GM18873 (cell line): ENCODE results near the gene CHRNE.
"Not testable (repeated sequence)": the region's sequence is repeated elsewhere in the genome, so short reads cannot be mapped to it uniquely, and the experiment has no call there.

ENCODE experiments used
- ATAC-seq: cut with Tn5 transposase; IDR thresholded peaks from one replicate; pipeline ENCODE4 v1.9.1; 2021; ENCODE audit warnings: mild to moderate bottlenecking, moderate library complexity, moderate number of reproducible peaks; ENCODE audit not compliant: unreplicated experiment, low FRiP score

The CHRNE gene

GRCh38 chr17:4892499-4893221 is 10.2 kb downstream of the CHRNE start:
- ATAC-seq = no peak

GRCh38 chr17:4891411-4892410 is 11.2 kb downstream of the CHRNE start:
- ATAC-seq = no peak

DNA sequence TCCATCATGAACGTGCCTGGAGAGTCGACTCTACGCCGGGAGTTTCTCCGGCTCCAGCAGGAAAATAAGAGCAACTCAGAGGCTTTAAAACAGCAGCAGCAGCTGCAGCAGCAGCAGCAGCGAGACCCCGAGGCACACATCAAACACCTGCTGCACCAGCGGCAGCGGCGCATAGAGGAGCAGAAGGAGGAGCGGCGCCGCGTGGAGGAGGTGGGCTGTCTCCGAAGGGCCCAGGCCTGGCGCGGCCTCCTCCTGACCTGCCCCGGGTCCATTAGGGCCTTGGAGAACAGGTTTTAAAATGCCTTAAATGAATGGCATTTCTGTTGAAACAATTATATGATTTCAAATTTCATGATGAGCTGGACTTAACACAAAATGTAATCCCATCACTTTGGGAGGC is 15.3 kb downstream of the CHRNE start:
- ATAC-seq = no peak

DNA sequence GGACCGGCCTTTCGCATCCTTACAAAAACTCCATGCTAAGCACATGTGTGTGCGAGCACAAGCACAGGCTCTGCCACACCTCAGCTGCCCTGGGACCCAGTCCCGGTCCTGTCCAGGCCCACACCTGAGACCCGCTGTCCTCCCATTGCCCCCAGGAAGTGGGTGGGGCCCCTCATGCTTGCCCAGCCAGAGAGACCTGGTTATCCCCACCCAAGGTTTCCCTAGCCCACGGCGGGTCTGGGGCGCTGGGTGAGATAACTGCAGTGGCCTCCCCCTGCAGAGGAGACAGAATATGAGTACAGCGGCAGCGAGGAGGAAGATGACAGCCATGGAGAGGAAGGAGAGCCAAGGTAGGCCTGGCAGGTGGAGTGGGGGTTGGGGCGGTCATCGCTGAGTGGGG is 16.1 kb downstream of the CHRNE start:
- ATAC-seq = no peak

DNA sequence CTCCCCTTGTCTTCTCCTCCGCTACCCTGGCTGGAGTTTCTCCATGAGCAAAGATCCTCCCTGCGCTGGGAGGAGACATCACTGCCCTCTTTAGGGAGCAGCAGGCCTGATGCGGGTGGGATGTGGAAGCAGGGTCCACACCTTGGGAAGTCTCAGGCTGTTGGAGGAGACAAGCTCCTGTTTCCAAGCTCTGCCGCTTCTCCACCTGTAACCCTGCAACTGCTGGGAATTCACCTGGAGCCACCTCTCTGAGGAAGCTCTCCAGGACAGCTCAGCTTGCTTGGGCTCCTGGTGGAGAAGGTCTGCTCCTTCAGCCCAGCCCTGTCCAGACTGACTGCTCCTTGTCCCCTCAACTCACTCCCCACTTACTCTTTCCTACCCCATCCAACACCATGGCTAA is 18.4 kb downstream of the CHRNE start:
- ATAC-seq = no peak

DNA sequence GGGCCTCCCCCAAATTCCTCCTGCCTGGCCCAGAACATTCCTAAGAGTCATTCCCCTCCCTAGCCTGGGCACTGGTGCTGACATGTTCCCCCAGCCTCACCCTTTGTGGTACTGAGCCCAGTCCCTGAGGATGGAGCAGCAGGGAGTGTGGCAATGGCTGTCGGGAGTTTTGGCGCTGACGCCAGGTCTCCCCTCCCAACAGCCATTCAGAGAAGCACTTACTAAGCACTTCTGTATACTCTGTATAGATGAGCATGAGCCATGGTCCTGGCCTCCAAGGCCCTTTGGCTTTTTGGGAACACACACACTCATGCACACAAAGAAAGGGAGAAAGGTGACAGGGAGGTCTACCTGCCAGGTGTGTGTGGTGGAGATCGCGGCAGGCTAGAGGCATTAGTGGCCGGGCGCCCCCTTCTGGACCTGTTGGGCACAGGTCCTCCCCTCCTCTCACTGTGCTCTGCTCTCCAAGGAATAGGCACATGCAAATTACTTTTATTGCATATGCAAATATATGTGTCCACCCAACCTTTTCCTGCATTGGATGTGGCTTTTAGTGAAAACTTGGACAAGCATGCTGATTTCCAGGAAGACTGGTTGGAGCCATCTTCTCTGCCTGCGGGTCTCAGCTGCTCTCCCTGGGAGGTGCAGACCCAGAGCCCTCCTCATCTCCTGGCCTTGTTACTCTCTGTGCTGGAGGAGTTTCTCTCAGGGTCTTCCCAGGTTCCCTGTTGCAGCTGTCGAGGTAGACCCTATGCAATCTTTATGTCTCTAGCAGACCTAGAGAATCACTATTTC is 20.9 kb downstream of the CHRNE start:
- ATAC-seq = no peak

GRCh38 chr17:4880857-4881256 is 22.0 kb downstream of the CHRNE start:
- ATAC-seq = no peak

DNA sequence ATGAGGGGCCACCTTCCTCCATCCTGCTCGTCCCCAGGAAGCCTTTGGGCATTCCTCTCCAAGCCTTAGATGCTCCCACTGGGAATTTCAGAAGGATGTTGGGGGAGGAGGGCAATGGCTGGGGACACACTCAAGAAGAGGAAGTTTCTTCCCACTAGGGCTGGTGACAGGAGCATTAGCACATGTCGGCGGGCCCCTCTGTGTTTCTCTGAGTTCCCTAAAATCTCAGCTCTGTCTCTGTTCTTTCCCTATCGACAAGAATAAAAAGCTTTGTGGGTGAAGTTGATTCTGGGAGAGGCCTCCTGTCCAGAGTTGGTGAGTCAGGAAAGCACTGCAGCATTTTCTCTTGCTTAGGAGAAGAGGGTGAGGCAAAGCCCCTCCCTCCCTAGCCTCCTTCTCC is 23.3 kb downstream of the CHRNE start:
- no peak for ATAC-seq

DNA sequence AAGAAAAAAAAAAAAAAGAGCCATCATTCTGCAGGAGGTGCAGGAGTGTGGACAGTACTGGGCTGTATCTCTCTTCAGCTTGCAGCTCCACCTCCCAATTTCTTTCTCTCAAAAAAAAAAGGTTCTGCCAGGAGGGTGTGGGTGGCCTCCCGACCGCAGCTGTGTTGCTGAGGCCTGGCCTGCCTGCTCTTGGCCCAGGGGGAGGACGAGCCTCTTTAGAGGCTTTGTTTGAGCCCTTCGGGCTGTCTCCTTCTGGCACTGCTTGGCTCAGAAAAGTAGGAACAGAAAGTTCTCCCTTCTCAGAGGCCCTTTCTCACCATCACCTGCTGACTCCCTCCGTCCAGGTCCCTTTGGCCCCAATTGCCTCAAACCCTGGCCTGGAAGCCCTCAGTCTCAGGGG is 25.8 kb downstream of the CHRNE start:
- no peak for ATAC-seq

GRCh38 chr17:4872786-4873185 is 30.1 kb downstream of the CHRNE start:
- no peak for ATAC-seq

- no peak for ATAC-seq
These were observed 32.0 kb downstream of the CHRNE start for GRCh38 chr17:4870855-4871254.

- not testable (repeated sequence) for ATAC-seq
These were observed 33.6 kb downstream of the CHRNE start for GRCh38 chr17:4869058-4869998.

- ATAC-seq = not testable (repeated sequence)
These were observed 35.4 kb downstream of the CHRNE start for GRCh38 chr17:4867535-4867934.

GRCh38 chr17:4863321-4863720 is 39.6 kb downstream of the CHRNE start:
- no peak for ATAC-seq

DNA sequence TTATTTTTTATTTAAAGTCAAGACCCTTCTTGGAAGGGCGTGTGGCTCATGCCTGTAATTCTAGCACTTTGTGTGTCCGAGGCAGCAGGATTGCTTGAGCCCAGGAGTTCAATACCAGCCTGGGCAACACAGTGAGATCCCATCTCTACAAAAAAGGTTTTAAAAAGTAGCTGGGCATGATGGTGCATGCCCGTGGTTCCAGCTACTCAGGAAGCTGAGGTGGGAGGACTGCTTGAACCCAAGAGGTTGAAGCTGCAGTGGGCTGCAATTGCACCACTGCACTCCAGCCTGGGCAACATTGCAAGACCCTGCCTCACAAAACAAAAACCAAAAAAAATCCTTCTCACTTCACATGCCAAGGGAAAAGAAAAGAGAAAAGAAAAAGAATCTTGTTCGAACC is 40.2 kb downstream of the CHRNE start:
- ATAC-seq = no peak

GRCh38 chr17:4861052-4861451 is 41.8 kb downstream of the CHRNE start:
- ATAC-seq = no peak

DNA sequence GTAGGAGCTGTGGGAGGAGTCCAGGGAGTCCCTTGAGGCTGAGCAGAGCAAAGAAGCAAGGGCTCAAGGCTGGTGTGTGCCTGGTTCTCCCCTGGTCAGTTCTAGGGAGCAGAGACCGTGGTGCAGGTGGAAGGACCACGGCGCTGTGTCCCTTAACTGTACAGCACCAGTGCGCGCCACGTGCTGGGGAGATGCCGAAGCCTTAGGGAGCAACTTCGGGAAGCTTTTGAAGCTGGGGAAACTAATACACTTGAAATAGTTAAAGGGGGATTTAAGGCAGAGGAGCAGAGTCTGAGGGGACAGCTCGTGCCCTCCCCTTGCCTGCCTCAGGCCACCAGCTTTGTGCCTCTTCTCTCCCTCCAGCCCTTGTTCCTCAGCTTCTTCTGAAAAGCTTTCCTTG is 42.2 kb downstream of the CHRNE start:
- no peak for ATAC-seq

DNA sequence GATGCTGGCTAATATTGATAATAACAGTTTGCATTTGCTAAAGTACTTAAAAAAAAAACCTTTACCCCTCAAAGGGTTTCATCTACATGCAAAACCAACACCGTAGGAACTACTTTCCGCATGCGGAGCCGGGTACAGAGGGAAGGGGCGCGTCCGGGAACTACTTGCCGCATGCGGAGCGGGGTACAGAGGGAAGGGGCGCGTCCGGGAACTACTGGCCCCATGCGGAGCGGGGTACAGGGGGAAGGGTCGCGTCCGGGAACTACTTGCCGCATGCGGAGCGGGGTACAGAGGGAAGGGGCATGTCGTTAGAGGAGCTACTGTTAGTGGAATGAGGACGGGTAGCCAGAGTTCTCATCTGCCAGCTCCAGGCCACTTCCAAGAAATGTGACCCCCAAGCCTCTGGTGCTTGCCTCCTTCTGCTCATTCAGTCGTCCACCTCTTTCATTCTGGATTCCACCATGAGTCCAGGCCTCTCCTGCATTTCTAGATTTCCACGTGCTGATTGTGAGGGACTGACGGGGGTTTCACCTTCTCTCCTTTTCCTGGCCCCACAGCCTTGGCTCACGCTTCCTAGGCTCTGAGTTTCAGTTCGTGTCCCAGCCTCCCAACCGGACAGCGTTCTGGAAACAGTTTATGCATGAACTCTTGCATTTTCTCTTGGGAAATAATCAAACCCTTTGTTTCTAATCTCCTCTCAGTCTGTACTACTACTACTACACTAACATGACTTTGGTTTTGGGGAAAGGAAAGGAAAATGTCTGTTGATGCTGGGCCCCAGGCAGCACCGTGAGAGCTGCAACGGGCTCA is 42.9 kb downstream of the CHRNE start:
- no peak for ATAC-seq

DNA sequence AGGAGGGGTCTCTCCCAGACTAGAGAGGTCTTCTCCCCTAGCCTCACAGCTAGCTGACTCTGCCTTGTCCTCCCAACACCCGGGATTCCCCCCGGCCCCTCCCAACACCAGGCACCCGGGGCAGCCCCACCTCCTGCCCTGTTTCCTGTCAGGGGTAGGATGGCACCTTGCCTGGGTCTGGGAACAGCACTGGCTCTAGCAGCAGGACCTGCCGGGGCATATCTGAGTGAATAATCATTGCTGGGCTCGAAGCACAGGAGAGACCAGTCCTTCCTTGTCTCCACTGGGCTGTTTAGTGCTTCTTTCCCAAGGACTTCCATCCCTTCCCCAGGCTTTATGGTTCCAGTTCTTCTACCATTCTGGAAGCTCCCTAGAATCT is 44.0 kb downstream of the CHRNE start:
- ATAC-seq = no peak
